ENCODE data around the gene NUAK2.

DNA sequence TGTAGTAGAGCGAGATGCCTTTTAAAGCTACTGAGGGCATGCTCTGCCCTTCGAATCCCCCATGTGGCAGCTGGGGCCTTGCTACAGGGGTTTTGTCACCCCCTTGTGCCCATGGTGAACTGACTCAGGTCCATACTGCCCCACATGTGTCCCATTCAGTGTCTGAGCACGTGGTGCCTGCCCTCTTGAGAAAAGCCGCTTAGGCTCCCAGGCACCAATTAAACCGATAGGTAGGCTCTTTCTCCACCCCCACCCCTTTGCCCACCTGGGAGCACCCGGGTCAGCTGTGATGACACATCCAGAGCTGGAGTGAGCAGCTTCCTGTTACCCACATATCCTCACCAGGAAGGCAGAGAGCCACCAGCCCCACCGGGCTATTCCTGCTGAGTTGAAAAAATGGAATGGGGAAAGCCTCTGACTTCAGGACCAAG, 63.3 kb downstream of the NUAK2 start:
- TF ChIP-seq FOXM1 (IDR thresholded peaks at IDR 0.05; ENCODE audit: borderline replicate concordance) (no peak), FOXK2 (IDR thresholded peaks at IDR 0.05) (no peak), ZNF384 (IDR thresholded peaks at IDR 0.05) (no peak), NFRKB (IDR thresholded peaks at IDR 0.05) (no peak), SUZ12 (IDR thresholded peaks at IDR 0.05) (no peak), CTBP1 (IDR thresholded peaks at IDR 0.05; ENCODE audit: borderline replicate concordance) (no peak), SP1 (IDR thresholded peaks at IDR 0.05) (no peak), BHLHE40 (IDR thresholded peaks at IDR 0.05; ENCODE audit: borderline replicate concordance) (no peak), L3MBTL2 (conservative IDR thresholded peaks at IDR 0.05) (no peak), ELF4 (IDR thresholded peaks at IDR 0.05) (no peak), FOXA1 (IDR thresholded peaks at IDR 0.05) (no peak), LEF1 (IDR thresholded peaks at IDR 0.05; ENCODE audit: borderline replicate concordance) (no peak)
- TF ChIP-seq, protein P1, sequence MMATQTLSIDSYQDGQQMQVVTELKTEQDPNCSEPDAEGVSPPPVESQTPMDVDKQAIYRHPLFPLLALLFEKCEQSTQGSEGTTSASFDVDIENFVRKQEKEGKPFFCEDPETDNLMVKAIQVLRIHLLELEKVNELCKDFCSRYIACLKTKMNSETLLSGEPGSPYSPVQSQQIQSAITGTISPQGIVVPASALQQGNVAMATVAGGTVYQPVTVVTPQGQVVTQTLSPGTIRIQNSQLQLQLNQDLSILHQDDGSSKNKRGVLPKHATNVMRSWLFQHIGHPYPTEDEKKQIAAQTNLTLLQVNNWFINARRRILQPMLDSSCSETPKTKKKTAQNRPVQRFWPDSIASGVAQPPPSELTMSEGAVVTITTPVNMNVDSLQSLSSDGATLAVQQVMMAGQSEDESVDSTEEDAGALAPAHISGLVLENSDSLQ (IDR thresholded peaks at IDR 0.05) = no peak

All from HEK293T (cell line).